Measurements from ENCODE around the gene MAPK1IP1L. TPM values are rescaled to one million over a fixed set of nuclear protein-coding genes. Genes with fewer than 3 reads are reported as not detected.

MAPK1IP1L gene
- total and polyA plus RNA-seq, 2 of the 8 experiments (the other 6 are each of a cell fraction or from before 2014, with no cell fraction given), result 111 to 228 TPM

GRCh38 chr14:55107766-55108554 is 56.5 kb downstream of the MAPK1IP1L start (continued):
- TF ChIP-seq SIN3A (conservative IDR thresholded peaks at IDR 0.05 in 1 of 2, IDR thresholded peaks at IDR 0.05 in 1 of 2; ENCODE audit: low read depth in 1 of 2, low read length in 2 of 2), result no peak
- no peak for TF ChIP-seq CTCF (IDR thresholded peaks at IDR 0.05; ENCODE audit: control extremely low read depth in 1 of 3, insufficient read depth in 1 of 3, low read depth in 1 of 3, low read length in 3 of 3)
- TF ChIP-seq RFX5 (IDR thresholded peaks at IDR 0.05; ENCODE audit: borderline replicate concordance, low read depth, low read length), result no peak
- no peak for TF ChIP-seq POLR2A (IDR thresholded peaks at IDR 0.05; ENCODE audit: control extremely low read depth in 1 of 2, low read depth in 2 of 2, low read length in 2 of 2)
- TF ChIP-seq CBX8 (IDR thresholded peaks at IDR 0.05; ENCODE audit: borderline replicate concordance, low read depth, low read length), result no peak
- no peak for TF ChIP-seq GTF2F1 (IDR thresholded peaks at IDR 0.05; ENCODE audit: borderline replicate concordance, low read depth, low read length)
- no peak for TF ChIP-seq TBP (IDR thresholded peaks at IDR 0.05; ENCODE audit: low read depth, low read length)
- no peak for TF ChIP-seq RNF2 (IDR thresholded peaks at IDR 0.05; ENCODE audit: borderline replicate concordance, low read depth, low read length, missing control alignments, poor library complexity, severe bottlenecking)
- no peak for TF ChIP-seq GABPA (IDR thresholded peaks at IDR 0.05; ENCODE audit: borderline replicate concordance, insufficient read depth, low read length)
- no peak for TF ChIP-seq SAP30 (IDR thresholded peaks at IDR 0.05; ENCODE audit: insufficient read depth, insufficient replicate concordance, low read length)
- no peak for TF ChIP-seq CTBP2 (IDR thresholded peaks at IDR 0.05; ENCODE audit: borderline replicate concordance, insufficient read depth, insufficient read length, low read length)
- TF ChIP-seq TEAD4 (IDR thresholded peaks at IDR 0.05; ENCODE audit: low read depth, low read length), result no peak
- TF ChIP-seq JUND (IDR thresholded peaks at IDR 0.05; ENCODE audit: low read length), result peak; percentile 96
- no peak for TF ChIP-seq EP300 (IDR thresholded peaks at IDR 0.05; ENCODE audit: borderline replicate concordance in 1 of 2, low read depth in 2 of 2, low read length in 2 of 2)
- no peak for TF ChIP-seq HDAC2 (IDR thresholded peaks at IDR 0.05; ENCODE audit: borderline replicate concordance in 1 of 2, low read depth in 2 of 2, low read length in 2 of 2)
- TF ChIP-seq KDM5A (IDR thresholded peaks at IDR 0.05; ENCODE audit: low read length), result no peak
- TF ChIP-seq FOSL1 (IDR thresholded peaks at IDR 0.05; ENCODE audit: insufficient read depth, low read depth, low read length), result 0 out of 2 replicates have a peak, but pooled peaks have one; percentile 6
- TF ChIP-seq SIX5 (IDR thresholded peaks at IDR 0.05; ENCODE audit: low read depth, low read length), result no peak
- TF ChIP-seq NANOG (IDR thresholded peaks at IDR 0.05; ENCODE audit: insufficient read depth, low read depth, low read length, poor library complexity, severe bottlenecking), result no peak

Data from H1 (cell line).